GM18502 (cell line): Measurements from ENCODE around the gene GUCY1A1.
A peak's percentile ranks its signal among the peaks of the same experiment; 100 is the strongest.

Source experiments
- ATAC-seq: cut with Tn5 transposase; IDR thresholded peaks from one replicate; pipeline ENCODE4 v1.9.1; 2021; ENCODE audit warnings: mild to moderate bottlenecking; ENCODE audit not compliant: unreplicated experiment, poor library complexity

Gene GUCY1A1

GRCh38 chr4:155688860-155689259 lies 22.2 kb downstream of the GUCY1A1 start:
- no peak for ATAC-seq

- no peak for ATAC-seq
These were observed 23.6 kb downstream of the GUCY1A1 start for GRCh38 chr4:155690044-155690837.

GRCh38 chr4:155692361-155692760 lies 25.7 kb downstream of the GUCY1A1 start:
- no peak for ATAC-seq

GRCh38 chr4:155693015-155693663 lies 26.5 kb downstream of the GUCY1A1 start:
- ATAC-seq = no peak

DNA sequence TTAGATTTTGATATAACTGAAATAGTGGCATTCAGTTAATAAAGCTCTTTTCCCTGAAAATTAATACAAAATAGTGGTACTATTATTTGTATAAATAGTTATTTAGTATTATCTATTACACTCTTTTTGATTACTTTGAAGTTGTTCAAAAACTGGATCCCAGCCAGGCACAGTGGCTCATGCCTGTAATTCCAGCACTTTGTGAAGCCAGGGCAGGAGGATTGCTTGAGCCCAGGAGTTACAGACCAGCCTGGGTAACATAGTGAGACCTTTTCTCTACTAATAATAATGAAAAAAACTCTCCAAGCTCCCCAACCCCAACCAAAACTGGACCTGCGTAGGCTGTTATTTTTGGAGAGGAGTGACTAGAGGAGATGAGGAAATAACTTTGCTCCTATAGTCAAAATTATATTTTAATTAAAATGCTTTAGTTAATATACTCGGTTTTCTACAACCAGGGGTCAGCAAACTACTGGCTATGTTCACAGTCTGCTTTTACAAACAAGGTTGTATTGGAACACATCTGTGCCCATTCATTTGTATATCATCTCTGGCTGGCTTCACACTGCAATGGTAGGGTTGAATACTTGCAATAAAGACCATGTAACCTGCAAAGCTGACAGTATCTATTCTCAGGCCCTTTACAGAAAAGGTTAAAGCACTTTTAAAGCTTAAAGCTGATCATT lies 27.6 kb downstream of the GUCY1A1 start:
- no peak for ATAC-seq

DNA sequence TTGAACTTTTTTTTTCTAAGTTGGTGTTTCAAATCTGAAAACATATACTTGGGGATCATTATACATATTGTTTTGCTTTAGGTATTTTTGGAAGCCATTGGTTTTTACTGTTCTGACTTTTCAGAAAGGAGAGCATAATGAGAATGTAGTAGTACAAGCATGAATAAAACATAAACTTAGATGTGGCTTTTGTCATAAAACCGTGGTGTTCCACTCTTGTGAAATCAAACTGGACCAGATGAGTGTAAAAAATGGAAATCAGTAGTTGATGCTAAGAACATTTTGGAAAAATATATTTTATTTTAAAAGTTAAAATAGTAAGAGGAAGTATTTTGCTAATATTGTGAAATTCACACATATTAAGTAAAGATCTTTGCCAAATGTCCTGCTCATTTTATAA lies 29.6 kb downstream of the GUCY1A1 start:
- no peak for ATAC-seq

DNA sequence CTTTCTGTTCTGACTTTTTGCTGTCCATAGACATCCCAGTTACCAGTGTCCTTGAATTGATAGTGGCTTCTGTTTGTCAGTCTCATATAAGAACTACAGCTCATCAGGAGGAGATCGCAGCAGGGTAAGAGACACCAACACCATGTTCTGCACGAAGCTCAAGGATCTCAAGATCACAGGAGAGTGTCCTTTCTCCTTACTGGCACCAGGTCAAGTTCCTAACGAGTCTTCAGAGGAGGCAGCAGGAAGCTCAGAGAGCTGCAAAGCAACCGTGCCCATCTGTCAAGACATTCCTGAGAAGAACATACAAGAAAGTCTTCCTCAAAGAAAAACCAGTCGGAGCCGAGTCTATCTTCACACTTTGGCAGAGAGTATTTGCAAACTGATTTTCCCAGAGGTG lies 30.1 kb downstream of the GUCY1A1 start:
- ATAC-seq = no peak

DNA sequence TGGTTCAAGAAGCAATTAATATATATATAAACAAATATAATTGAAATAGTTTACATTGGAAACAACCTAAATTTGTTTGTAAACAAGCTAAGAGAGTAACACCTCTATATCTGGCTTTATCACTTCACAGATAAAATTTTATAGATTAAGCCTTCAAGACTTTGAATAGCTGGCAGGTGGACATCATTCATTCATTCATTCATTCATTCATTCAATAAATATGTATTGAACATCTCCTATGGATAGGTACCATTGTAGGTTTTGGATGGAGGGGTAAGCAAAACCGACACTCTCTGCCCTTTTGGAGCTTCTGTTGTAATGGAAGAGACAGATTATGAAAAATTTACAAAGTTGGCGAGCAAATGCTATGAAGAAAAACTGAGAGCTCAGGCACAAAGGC lies 35.2 kb downstream of the GUCY1A1 start:
- ATAC-seq = no peak

DNA sequence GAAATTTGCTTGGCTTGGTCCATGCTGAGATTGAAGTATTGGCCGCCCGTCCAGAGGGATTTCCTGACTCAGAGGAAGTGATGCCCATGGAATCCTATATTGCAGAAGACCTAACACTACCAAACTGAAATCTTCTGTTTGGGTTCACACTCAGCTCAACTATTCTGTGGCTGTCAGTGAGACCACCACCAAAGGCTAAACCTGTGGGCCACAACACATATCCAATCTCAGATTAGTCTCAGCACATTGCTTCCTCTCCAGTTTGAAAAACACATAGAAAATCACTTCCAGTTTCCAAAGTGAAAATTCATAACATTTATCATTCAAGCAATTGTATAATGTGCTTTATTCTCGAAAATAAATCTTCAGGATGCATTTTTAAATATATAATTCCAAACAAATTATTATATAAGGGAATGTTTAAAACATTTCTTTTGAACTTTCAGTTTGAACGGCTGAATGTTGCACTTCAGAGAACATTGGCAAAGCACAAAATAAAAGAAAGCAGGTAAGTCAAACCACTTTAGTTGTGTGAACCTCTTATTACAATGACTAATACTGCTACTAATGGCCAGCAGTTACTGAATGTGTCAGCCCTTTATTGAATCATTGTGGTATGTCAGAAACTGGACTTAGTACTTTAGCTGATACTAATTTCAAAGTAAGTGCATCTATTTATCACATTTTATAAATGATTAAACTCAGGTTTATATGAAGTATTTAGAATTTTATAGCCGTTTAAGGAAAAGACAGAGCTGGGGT lies 37.0 kb downstream of the GUCY1A1 start:
- peak; percentile 66 for ATAC-seq

DNA sequence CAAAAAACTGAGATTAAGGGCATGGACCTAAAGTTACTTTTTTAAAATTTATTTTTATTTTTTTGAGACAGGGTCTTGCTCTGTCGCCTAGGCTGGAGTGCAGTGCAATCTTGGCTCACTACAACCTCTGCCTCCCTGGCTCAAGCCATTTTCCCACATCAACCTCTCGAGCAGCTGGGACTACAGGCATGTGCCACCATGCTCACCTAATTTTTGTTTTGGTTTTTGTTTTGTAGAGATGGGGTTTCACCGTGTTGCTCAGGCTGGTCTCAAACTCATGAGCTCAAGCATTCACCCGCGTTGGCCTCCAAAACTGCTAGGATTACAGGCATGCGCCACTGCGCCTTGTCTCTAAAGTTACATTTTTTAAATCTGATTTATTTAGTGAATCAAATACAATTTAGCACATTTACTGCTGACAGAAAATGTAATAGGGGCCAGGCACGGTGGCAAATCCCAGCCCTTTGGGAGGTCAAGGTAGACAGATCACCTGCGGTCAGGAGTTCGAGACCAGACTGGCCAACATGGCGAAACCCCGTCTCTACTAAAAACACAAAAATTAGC lies 38.3 kb downstream of the GUCY1A1 start:
- ATAC-seq = no peak

GRCh38 chr4:155705664-155706063 lies 39.0 kb downstream of the GUCY1A1 start:
- ATAC-seq = no peak

- ATAC-seq = no peak
These were observed 39.5 kb downstream of the GUCY1A1 start for GRCh38 chr4:155706147-155706546.

DNA sequence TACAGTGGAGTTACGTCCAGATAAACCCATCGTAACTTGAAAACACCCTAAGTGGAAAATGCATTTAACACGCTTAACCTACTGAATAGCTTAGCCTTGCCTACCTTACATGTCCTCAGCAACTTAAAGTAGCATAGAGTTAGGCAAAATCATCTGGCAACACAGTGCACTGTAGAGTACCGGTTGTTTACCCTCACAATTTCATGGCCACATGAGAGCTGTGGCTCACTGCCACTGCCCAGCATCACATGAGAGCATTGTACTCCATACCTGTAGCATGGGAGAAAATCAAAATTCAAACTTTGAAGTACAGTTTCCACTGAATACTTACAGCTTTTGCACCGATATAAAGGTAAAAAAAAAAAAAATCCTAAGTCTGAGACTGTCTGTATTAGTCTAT lies 40.6 kb downstream of the GUCY1A1 start:
- ATAC-seq = no peak

- no peak for ATAC-seq
These were observed 42.1 kb downstream of the GUCY1A1 start for GRCh38 chr4:155708782-155709181.

DNA sequence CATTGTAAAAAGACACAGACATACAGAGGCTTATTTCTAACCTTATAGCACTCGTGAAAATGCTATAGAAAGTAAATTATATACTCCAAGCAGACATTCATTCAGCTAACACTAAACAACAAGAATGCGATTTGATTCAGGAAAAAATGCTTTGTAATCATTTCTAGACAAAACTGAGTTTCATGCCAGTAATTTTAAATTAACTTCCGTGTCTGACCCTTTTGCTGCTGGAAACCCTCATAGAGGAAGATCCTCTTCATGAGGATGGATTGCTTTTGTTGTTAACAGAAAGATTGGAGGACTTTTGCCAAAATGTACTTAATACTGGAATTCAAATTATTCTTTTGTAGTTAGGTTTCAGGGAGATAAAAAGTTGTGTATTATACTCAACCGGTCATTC lies 43.3 kb downstream of the GUCY1A1 start:
- no peak for ATAC-seq

- ATAC-seq = no peak
These were observed 44.9 kb downstream of the GUCY1A1 start for GRCh38 chr4:155711556-155711955.

DNA sequence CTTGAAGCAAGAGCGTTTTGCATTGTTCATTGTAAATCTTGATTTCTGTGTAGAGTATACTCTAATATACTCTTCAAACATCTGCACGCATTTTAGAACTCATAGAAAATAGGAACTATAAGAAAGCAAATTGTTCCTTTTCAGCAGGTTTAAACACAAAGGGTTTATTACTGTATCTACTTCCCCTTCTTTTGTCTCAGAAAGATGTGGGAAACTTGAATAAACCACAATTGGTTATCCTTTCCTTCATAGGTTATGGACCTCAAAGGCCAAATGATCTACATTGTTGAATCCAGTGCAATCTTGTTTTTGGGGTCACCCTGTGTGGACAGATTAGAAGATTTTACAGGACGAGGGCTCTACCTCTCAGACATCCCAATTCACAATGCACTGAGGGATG lies 46.2 kb downstream of the GUCY1A1 start:
- ATAC-seq = no peak

- no peak for ATAC-seq
These were observed 47.3 kb downstream of the GUCY1A1 start for GRCh38 chr4:155713911-155714310.

DNA sequence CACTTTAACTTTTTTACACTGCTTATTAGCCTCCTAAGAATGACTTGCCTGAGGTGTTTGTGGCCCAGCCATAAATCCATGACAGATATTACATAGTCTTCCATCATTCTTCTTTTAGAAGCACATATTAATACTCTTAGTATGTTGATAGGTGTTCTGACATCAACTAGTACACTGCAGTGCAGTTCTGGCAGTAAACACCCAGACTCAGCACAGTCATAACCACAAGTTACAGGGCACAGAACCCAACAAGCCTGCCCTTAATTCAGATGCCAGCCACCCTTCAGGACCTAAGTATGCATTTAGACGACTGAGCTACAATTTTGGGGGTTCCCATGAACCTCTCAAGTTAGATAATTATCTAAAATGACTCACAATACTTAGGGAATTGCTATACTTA lies 55.7 kb downstream of the GUCY1A1 start:
- ATAC-seq = no peak

DNA sequence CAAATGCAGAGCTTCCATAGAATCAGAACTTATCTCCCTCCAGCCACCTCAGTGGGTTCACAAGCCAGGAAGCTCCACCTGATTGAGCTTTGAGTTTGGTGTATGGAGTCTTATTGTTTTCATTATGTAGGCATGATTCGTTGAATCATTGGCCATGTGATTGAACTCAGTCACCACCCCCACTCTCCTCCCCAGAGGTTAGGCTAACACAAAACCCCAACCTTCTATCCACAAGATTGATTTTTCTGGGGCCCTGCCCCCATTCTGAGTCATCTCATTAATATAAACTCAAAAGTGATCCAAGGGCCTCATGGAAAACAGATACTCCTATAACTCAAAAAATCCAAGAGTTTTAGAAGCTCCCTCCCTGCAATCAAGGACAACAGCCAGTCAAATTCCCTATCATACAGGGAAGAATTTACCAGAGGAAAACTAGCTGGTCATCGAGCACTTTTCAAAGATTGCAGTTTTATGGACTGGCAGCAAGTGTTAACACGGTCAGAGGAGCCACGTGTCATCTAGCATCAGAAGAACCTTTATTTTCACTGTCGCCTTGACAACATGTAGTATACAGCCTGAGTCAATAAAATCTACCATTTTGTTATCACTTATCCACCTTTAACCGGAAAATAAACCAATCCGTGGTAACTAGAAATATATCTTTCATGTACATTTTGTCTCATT lies 56.3 kb downstream of the GUCY1A1 start:
- ATAC-seq = no peak
